K562 (cell line): Measurements from ENCODE around the gene USB1. TPM values are rescaled to one million over a fixed set of nuclear protein-coding genes. Genes with fewer than 3 reads are reported as not detected.

ENCODE experiments used
- ATAC-seq: fragments of 200-7000 bp; cut with Tn5 transposase; 3 replicates; pipeline ENCODE4 v1.9.1; 2020; ENCODE audit warnings: moderate library complexity
- BruUV-seq: library from RNA; stranded (reverse); fragments of 400-500 nt; replicated peaks from 2 replicates; lab custom pipeline; 2021; lab: Mats Ljungman, UMichigan
- CTCF ChIA-PET: fragments of 300-600 bp; formaldehyde crosslinking; extraction: SDS; loops from one replicate; lab custom pipeline; 2021; ENCODE audit warnings: low intra/inter-chr PET ratio; lab: Yijun Ruan, JAX
- POLR2A ChIA-PET: fragments of 300-600, 350-650 bp; sonication (Branson Sonifier 250); formaldehyde crosslinking; extraction: SDS; loops from one replicate; lab custom pipeline; 2021; ENCODE audit warnings: antibody characterized with exemption, inconsistent platforms; lab: Yijun Ruan, JAX
- DNase-seq, 4 experiments: peaks; one replicate each; pipeline versions ENCODE4 v3.0.0 to v3.0.0-alpha.2; 2011 to 2018; ENCODE audit warnings: low spot score in 3 of 4, mixed read lengths in 3 of 4; ENCODE audit errors: extremely low read depth in 1 of 4
- FAIRE-seq: peaks from 2 replicates; lab custom pipeline; 2011; peaks lifted over from hg19 to GRCh38; lab: Jason Lieb, UNC
- H2AFZ ChIP-seq: 2 replicates; pipeline ENCODE4 v1.6.0; 2011; ENCODE audit warnings: low read depth, low read length, control low read depth, inconsistent platforms
- H3K27ac ChIP-seq: fragments of 200-600 bp; 3 replicates; pipeline ENCODE4 v1.8.0; 2011; ENCODE audit warnings: low read depth, mild to moderate bottlenecking, control low read depth, inconsistent platforms, low read length, moderate library complexity, mixed read lengths; ENCODE audit errors: extremely low read depth
- H3K27me3 ChIP-seq, 2 experiments: fragments of 300-600 bp in 1 of 2; 2 replicates in 1 of 2; 3 replicates in 1 of 2; pipeline versions ENCODE4 v1.6.0 to v1.8.0; 2011; ENCODE audit warnings: inconsistent platforms in 2 of 2, low read length in 2 of 2, mild to moderate bottlenecking in 1 of 2, mixed read lengths in 1 of 2, moderate library complexity in 1 of 2; ENCODE audit not compliant: control insufficient read depth in 2 of 2, insufficient read depth in 2 of 2
- H3K36me3 ChIP-seq: fragments of 300-600 bp; 3 replicates; pipeline ENCODE4 v1.8.0; 2011; ENCODE audit warnings: mild to moderate bottlenecking, low read length, inconsistent platforms; ENCODE audit not compliant: control insufficient read depth, insufficient read depth
- H3K4me1 ChIP-seq, 2 experiments: fragments of 200-600 bp in 1 of 2; replicated peaks in 1 of 2; 2 replicates in 1 of 2; 3 replicates in 1 of 2; pipeline versions ENCODE4 v1.5.1 to v1.8.0; 2011; ENCODE audit warnings: inconsistent platforms in 2 of 2, low read length in 2 of 2, mild to moderate bottlenecking in 1 of 2, mixed read lengths in 1 of 2, moderate library complexity in 1 of 2; ENCODE audit not compliant: control insufficient read depth in 2 of 2, insufficient read depth in 2 of 2
- H3K4me2 ChIP-seq: 2 replicates; pipeline ENCODE4 v1.6.1; 2011; ENCODE audit warnings: low read length, control low read depth, inconsistent platforms, mixed read lengths; ENCODE audit not compliant: insufficient read depth
- H3K4me3 ChIP-seq: fragments of 200-600 bp; sonication (generic), shearing (Covaris generic); 2 replicates; pipeline ENCODE4 v1.5.1; 2016; ENCODE audit warnings: control low read depth, inconsistent platforms
- H3K79me2 ChIP-seq: fragments of 200-600 bp; 3 replicates; pipeline ENCODE4 v1.8.0; 2011; ENCODE audit warnings: low read length, inconsistent platforms; ENCODE audit not compliant: control insufficient read depth, insufficient read depth
- H3K9ac ChIP-seq, 2 experiments: 2 replicates each; pipeline versions ENCODE4 v1.6.0 to v1.6.1; 2011; ENCODE audit warnings: low read depth in 2 of 2, low read length in 2 of 2, control low read depth in 1 of 2, inconsistent platforms in 1 of 2, mild to moderate bottlenecking in 1 of 2, mixed read lengths in 1 of 2; ENCODE audit not compliant: insufficient read depth in 1 of 2
- H3K9me1 ChIP-seq: one replicate; pipeline ENCODE4 v1.6.0; 2011; ENCODE audit warnings: inconsistent platforms, mild to moderate bottlenecking, low read length, moderate library complexity; ENCODE audit not compliant: control insufficient read depth, insufficient read depth
- H3K9me3 ChIP-seq: replicated peaks from 2 replicates; pipeline ENCODE4 v1.5.1; 2011; ENCODE audit warnings: low read depth, low read length, inconsistent platforms; ENCODE audit not compliant: control insufficient read depth, insufficient read depth
- H4K20me1 ChIP-seq: replicated peaks from 2 replicates; pipeline ENCODE4 v1.6.1; 2011; ENCODE audit warnings: low read length, inconsistent platforms, mixed read lengths; ENCODE audit not compliant: control insufficient read depth, insufficient read depth
- HMG20B ChIP-seq: fragments of 250-450 bp; sonication (Bioruptor Pico); IDR thresholded peaks from 2 replicates; pipeline ENCODE4 v1.5.0; 2021; ENCODE audit warnings: mild to moderate bottlenecking
- PHF8 ChIP-seq: fragments of 200-600 bp; sonication (generic); IDR thresholded peaks from 2 replicates; pipeline ENCODE4 v1.6.1; 2012; ENCODE audit warnings: mixed run types, mild to moderate bottlenecking, inconsistent platforms, low read length, moderate library complexity, borderline replicate concordance
- PKNOX1 ChIP-seq: fragments of 450-650 bp; IDR thresholded peaks from 2 replicates; pipeline ENCODE4 v1.6.1; 2016
- POLR2G ChIP-seq: fragments of 200-400 bp; formaldehyde crosslinking; IDR thresholded peaks from 2 replicates; pipeline ENCODE4 v1.6.1; 2017; ENCODE audit warnings: low read depth, mild to moderate bottlenecking, antibody characterized with exemption, low read length, moderate library complexity
- POU5F1 ChIP-seq: fragments of 150-350 bp; IDR thresholded peaks from 2 replicates; pipeline ENCODE4 v1.6.1; 2014; ENCODE audit warnings: borderline replicate concordance, low read length, low read depth, mild to moderate bottlenecking; ENCODE audit not compliant: partially characterized antibody
- SLC30A9 ChIP-seq: fragments of 250-450 bp; sonication (Bioruptor Pico); IDR thresholded peaks from 2 replicates; pipeline ENCODE4 v1.8.0; 2022; ENCODE audit warnings: mild to moderate bottlenecking, moderate library complexity
- ZC3H4 ChIP-seq: sonication (generic); formaldehyde crosslinking; IDR thresholded peaks from 2 replicates; pipeline ENCODE4 v1.9.0; 2021; ENCODE audit warnings: missing genetic modification reagents, borderline replicate concordance
- ZNF77 ChIP-seq: fragments of 250-450 bp; sonication (Bioruptor Pico); IDR thresholded peaks from 2 replicates; pipeline ENCODE4 v1.5.0; 2020
- WGBS: fragments of 100-300 bp; shearing (Covaris generic); methylation state at CpG from one replicate; pipeline ENCODE4 v1.1.6; 2016; ENCODE audit warnings: low coverage, mixed read lengths; ENCODE audit not compliant: insufficient coverage; ENCODE audit errors: missing lambda C conversion rate; 5-methylcytosine and 5-hydroxymethylcytosine counted together
- in situ Hi-C: fragments of 300-500 bp; cut with MboI; formaldehyde crosslinking; loops from 4 replicates; pipeline ENCODE4 v1.15.0; 2018; ENCODE audit warnings: inconsistent platforms, mixed read lengths
- intact Hi-C: fragments of 100-400 bp; cut with micrococcal nuclease; formaldehyde crosslinking; loops from 2 replicates; pipeline ENCODE4 v1.14.2; 2022
- polyA plus RNA-seq, 8 experiments: library from polyadenylated mRNA; depleted of rRNA in 4 of 8; stranded (reverse) in 5 of 8; unstranded in 3 of 8; fragments of >200 nt; fragmentation: Nextera tagmentation in 2 of 8; fragmentation: Illumina TruSeq in 1 of 8; extraction: Ambion mirVana in 2 of 8; extraction: Trizol in 1 of 8; gene quantifications; 2 replicates each; pipeline versions ENCODE4 v1.2.1 to v1.2.3, GENCODE V29; 2011 to 2014; ENCODE audit warnings: inconsistent platforms in 1 of 8, missing spikeins in 1 of 8
- total RNA-seq, 7 experiments: library from RNA; depleted of rRNA in 6 of 7; stranded (reverse); fragments of >200 nt in 6 of 7; fragmentation: Illumina TruSeq in 2 of 7; extraction: Trizol in 2 of 7; gene quantifications; 2 replicates each; pipeline versions ENCODE4 v1.2.1 to v1.2.3, GENCODE V29; 2011 to 2021; ENCODE audit warnings: low replicate concordance in 1 of 7

The USB1 gene
- total and polyA plus RNA-seq, 9 of the 15 experiments (the other 6 are each of a cell fraction or from before 2014, with no cell fraction given), result 11.6 to 73.6 (median 19.4) TPM

- no peak for TF ChIP-seq ZC3H4 (CRISPR knock-in tag)
- no peak for TF ChIP-seq POU5F1
- TF ChIP-seq POLR2G, result peak; percentile 7; the same call in 1 of the 2 replicates
- TF ChIP-seq PKNOX1, result no peak
- no peak for TF ChIP-seq HMG20B (CRISPR knock-in tag)
- TF ChIP-seq SLC30A9 (CRISPR knock-in tag), result no peak
- no peak for TF ChIP-seq ZNF77 (CRISPR knock-in tag)
- no peak for TF ChIP-seq PHF8
- in situ Hi-C loops, result no loop called here
- Histone ChIP-seq H3K27ac (no peak overlapping the region), H4K20me1 (peaks cover 5% of the 10 kb centered on the region), H3K79me2 (peaks cover 6% of the 10 kb centered on the region; the same call in 2 of the 3 replicates), H3K27me3 (no peaks in the 10 kb centered on the region), H3K9me1 (peaks cover 4% of the 10 kb centered on the region), H3K9ac (no peak overlapping the region), H3K4me1 (peaks cover 23 to 40% of the 10 kb centered on the region in 2 experiments; a peak in 4 of 5 replicates), H3K36me3 (peaks cover 14% of the 10 kb centered on the region; the same call in 2 of the 3 replicates), H3K4me2 (no peak overlapping the region), H3K9me3 (no peaks in the 10 kb centered on the region), H2AFZ (no peak overlapping the region), H3K4me3 (no peak overlapping the region)
- 93% methylated on average over 27 of the region's 35 CpGs for WGBS
- ChIA-PET CTCF (no interaction called here), POLR2A (interaction anchor here (0.7 kb wide), 1 partner anchor 11 kb away, joined by 5 read pairs; no protein-coding TSS in a partner anchor)
- no peak for ATAC-seq
- BruUV-seq, result no TSS peak
- no peak for DNase-seq
- FAIRE-seq, result no peak
- intact Hi-C loops, result loop anchor here (10.0 kb wide), 1 partner anchor 352 kb away; no protein-coding TSS in a partner anchor
These were observed 4.1 kb upstream of the USB1 start for GRCh38 chr16:57997176-57997527.
